GM12878 (cell line): ENCODE results near the gene NECAB2.

Source experiments
- ASH2L ChIP-seq: fragments of 300-600, 200-600 bp; sonication (generic); IDR thresholded peaks from 2 replicates; pipeline ENCODE4 v1.6.1; 2017; ENCODE audit warnings: low read depth, mild to moderate bottlenecking, borderline replicate concordance
- BCL3 ChIP-seq: IDR thresholded peaks from 2 replicates; pipeline ENCODE4 v1.6.1; 2011; ENCODE audit warnings: borderline replicate concordance, low read depth, mild to moderate bottlenecking, moderate library complexity, low read length; ENCODE audit not compliant: insufficient read depth, poor library complexity, severe bottlenecking
- CBX3 ChIP-seq: fragments of 200-600 bp; sonication (generic); IDR thresholded peaks from 2 replicates; pipeline ENCODE4 v1.6.1; 2016; ENCODE audit warnings: low read depth, borderline replicate concordance
- CEBPZ ChIP-seq: fragments of 150-350 bp; IDR thresholded peaks from 2 replicates; pipeline ENCODE4 v1.6.1; 2016; ENCODE audit warnings: low read depth, low read length
- CREM ChIP-seq: IDR thresholded peaks from 2 replicates; pipeline ENCODE4 v1.6.1; 2014; ENCODE audit warnings: antibody characterized with exemption, low read depth
- CTCF ChIP-seq, 3 experiments: IDR thresholded peaks in 2 of 3; conservative IDR thresholded peaks in 1 of 3; 2 replicates each; pipeline ENCODE4 v1.5.1; 2011; ENCODE audit warnings: low read depth in 3 of 3, low read length in 3 of 3, mild to moderate bottlenecking in 3 of 3, control low read depth in 2 of 3, moderate library complexity in 2 of 3, inconsistent platforms in 1 of 3, mixed read lengths in 1 of 3; ENCODE audit not compliant: control insufficient read depth in 2 of 3, insufficient read depth in 1 of 3; ENCODE audit errors: extremely low read depth in 1 of 3
- ESRRA ChIP-seq: IDR thresholded peaks from 2 replicates; pipeline ENCODE4 v1.6.1; 2012; ENCODE audit warnings: mild to moderate bottlenecking, low read length, improper control_type of control experiment
- HDGF ChIP-seq: fragments of 450-650 bp; IDR thresholded peaks from 2 replicates; pipeline ENCODE4 v1.6.1; 2016; ENCODE audit warnings: antibody characterized with exemption
- SMARCA5 ChIP-seq: fragments of 450-650 bp; IDR thresholded peaks from 2 replicates; pipeline ENCODE4 v1.6.1; 2017; ENCODE audit warnings: mild to moderate bottlenecking
- SP1 ChIP-seq: IDR thresholded peaks from one replicate; pipeline ENCODE4 v1.6.1; 2011; ENCODE audit warnings: low read depth, low read length
- TAF1 ChIP-seq: IDR thresholded peaks from 2 replicates; pipeline ENCODE4 v1.6.1; 2011; ENCODE audit warnings: mild to moderate bottlenecking, low read depth, low read length, borderline replicate concordance
- ZBTB33 ChIP-seq: fragments of 450-650 bp; IDR thresholded peaks from 2 replicates; pipeline ENCODE4 v1.6.1; 2017; ENCODE audit warnings: mild to moderate bottlenecking

GRCh38 chr16:83953796-83954576 is 14.1 kb upstream of the NECAB2 start:
- no peak for TF ChIP-seq SP1
- TF ChIP-seq CTCF (IDR thresholded peaks at IDR 0.05 in 2 of 3, conservative IDR thresholded peaks at IDR 0.05 in 1 of 3; ENCODE audit: control insufficient read depth in 2 of 3, extremely low read depth in 1 of 3, insufficient read depth in 1 of 3, low read depth in 3 of 3, low read length in 3 of 3), result peak; percentile 39 to 61 (median 55)
- TF ChIP-seq CREM, result no peak
- TF ChIP-seq CEBPZ, result no peak
- no peak for TF ChIP-seq ASH2L
- no peak for TF ChIP-seq CBX3
- TF ChIP-seq ESRRA, result no peak
- no peak for TF ChIP-seq SMARCA5
- no peak for TF ChIP-seq HDGF
- no peak for TF ChIP-seq ZBTB33
- TF ChIP-seq BCL3, result no peak
- no peak for TF ChIP-seq TAF1
